Measurements from ENCODE around the gene SRBD1.

The SRBD1 gene

GRCh38 chr2:45354776-45355175 is 256.3 kb downstream of the SRBD1 start:
- no peak overlapping the region for H3K27ac ChIP-seq (ENCODE audit: low read depth, low read length)
- H3K9ac ChIP-seq (ENCODE audit: low read depth in 1 of 2, low read length in 2 of 2): no peak overlapping the region
- no peak overlapping the region for H3K4me3 ChIP-seq (ENCODE audit: low read depth in 1 of 2, low read length in 2 of 2)
- H3K36me3 ChIP-seq (ENCODE audit: control insufficient read depth in 1 of 2, insufficient read depth in 2 of 2, low read length in 2 of 2): no peaks in the 10 kb centered on the region
- H3K27me3 ChIP-seq (ENCODE audit: control insufficient read depth in 1 of 2, insufficient read depth in 2 of 2, low read length in 2 of 2): no peaks in the 10 kb centered on the region
- no peaks in the 10 kb centered on the region for H3K4me1 ChIP-seq (ENCODE audit: control insufficient read depth in 1 of 2, insufficient read depth in 2 of 2, low read length in 2 of 2)
- no peaks in the 10 kb centered on the region for H3K9me3 ChIP-seq (ENCODE audit: control insufficient read depth in 1 of 2, low read length in 2 of 2)

- Histone ChIP-seq H3K4me3 (ENCODE audit: low read depth in 1 of 2, low read length in 2 of 2) (no peak overlapping the region), H3K9ac (ENCODE audit: low read depth in 1 of 2, low read length in 2 of 2) (no peak overlapping the region), H3K27me3 (ENCODE audit: control insufficient read depth in 1 of 2, insufficient read depth in 2 of 2, low read length in 2 of 2) (no peaks in the 10 kb centered on the region), H3K9me3 (ENCODE audit: control insufficient read depth in 1 of 2, low read length in 2 of 2) (no peaks in the 10 kb centered on the region), H3K27ac (ENCODE audit: low read depth, low read length) (no peak overlapping the region), H3K36me3 (ENCODE audit: control insufficient read depth in 1 of 2, insufficient read depth in 2 of 2, low read length in 2 of 2) (no peaks in the 10 kb centered on the region), H3K4me1 (ENCODE audit: control insufficient read depth in 1 of 2, insufficient read depth in 2 of 2, low read length in 2 of 2) (no peaks in the 10 kb centered on the region)
Measured at GRCh38 chr2:45353879-45354278, 257.2 kb downstream of the SRBD1 start.

GRCh38 chr2:45352506-45352905 is 258.6 kb downstream of the SRBD1 start:
- Histone ChIP-seq H3K27ac (ENCODE audit: low read depth, low read length) (no peak overlapping the region), H3K4me3 (ENCODE audit: low read depth in 1 of 2, low read length in 2 of 2) (no peak overlapping the region), H3K36me3 (ENCODE audit: control insufficient read depth in 1 of 2, insufficient read depth in 2 of 2, low read length in 2 of 2) (no peaks in the 10 kb centered on the region), H3K9ac (ENCODE audit: low read depth in 1 of 2, low read length in 2 of 2) (no peak overlapping the region), H3K4me1 (ENCODE audit: control insufficient read depth in 1 of 2, insufficient read depth in 2 of 2, low read length in 2 of 2) (no peaks in the 10 kb centered on the region), H3K27me3 (ENCODE audit: control insufficient read depth in 1 of 2, insufficient read depth in 2 of 2, low read length in 2 of 2) (no peaks in the 10 kb centered on the region), H3K9me3 (ENCODE audit: control insufficient read depth in 1 of 2, low read length in 2 of 2) (no peaks in the 10 kb centered on the region)

- Histone ChIP-seq H3K9me3 (ENCODE audit: control insufficient read depth in 1 of 2, low read length in 2 of 2) (no peaks in the 10 kb centered on the region), H3K4me3 (ENCODE audit: low read depth in 1 of 2, low read length in 2 of 2) (no peak overlapping the region), H3K27me3 (ENCODE audit: control insufficient read depth in 1 of 2, insufficient read depth in 2 of 2, low read length in 2 of 2) (no peaks in the 10 kb centered on the region), H3K9ac (ENCODE audit: low read depth in 1 of 2, low read length in 2 of 2) (no peak overlapping the region), H3K27ac (ENCODE audit: low read depth, low read length) (no peak overlapping the region), H3K4me1 (ENCODE audit: control insufficient read depth in 1 of 2, insufficient read depth in 2 of 2, low read length in 2 of 2) (no peaks in the 10 kb centered on the region), H3K36me3 (ENCODE audit: control insufficient read depth in 1 of 2, insufficient read depth in 2 of 2, low read length in 2 of 2) (no peaks in the 10 kb centered on the region)
Measured at GRCh38 chr2:45345331-45346234, 265.5 kb downstream of the SRBD1 start.

- H3K4me1 ChIP-seq (ENCODE audit: control insufficient read depth in 1 of 2, insufficient read depth in 2 of 2, low read length in 2 of 2): no peaks in the 10 kb centered on the region
- H3K4me3 ChIP-seq (ENCODE audit: low read depth in 1 of 2, low read length in 2 of 2): no peak overlapping the region
- no peaks in the 10 kb centered on the region for H3K27me3 ChIP-seq (ENCODE audit: control insufficient read depth in 1 of 2, insufficient read depth in 2 of 2, low read length in 2 of 2)
- H3K27ac ChIP-seq (ENCODE audit: low read depth, low read length): no peak overlapping the region
- no peak overlapping the region for H3K9ac ChIP-seq (ENCODE audit: low read depth in 1 of 2, low read length in 2 of 2)
- H3K9me3 ChIP-seq (ENCODE audit: control insufficient read depth in 1 of 2, low read length in 2 of 2): no peaks in the 10 kb centered on the region
- H3K36me3 ChIP-seq (ENCODE audit: control insufficient read depth in 1 of 2, insufficient read depth in 2 of 2, low read length in 2 of 2): no peaks in the 10 kb centered on the region
Measured at GRCh38 chr2:45344502-45344901, 266.6 kb downstream of the SRBD1 start.

GRCh38 chr2:45344071-45344470 is 267.0 kb downstream of the SRBD1 start:
- no peaks in the 10 kb centered on the region for H3K36me3 ChIP-seq (ENCODE audit: control insufficient read depth in 1 of 2, insufficient read depth in 2 of 2, low read length in 2 of 2)
- H3K9me3 ChIP-seq (ENCODE audit: control insufficient read depth in 1 of 2, low read length in 2 of 2): no peaks in the 10 kb centered on the region
- no peak overlapping the region for H3K27ac ChIP-seq (ENCODE audit: low read depth, low read length)

GRCh38 chr2:45343251-45344017 is 267.6 kb downstream of the SRBD1 start:
- H3K27me3 ChIP-seq (ENCODE audit: control insufficient read depth in 1 of 2, insufficient read depth in 2 of 2, low read length in 2 of 2): no peaks in the 10 kb centered on the region
- no peaks in the 10 kb centered on the region for H3K9me3 ChIP-seq (ENCODE audit: control insufficient read depth in 1 of 2, low read length in 2 of 2)
- no peaks in the 10 kb centered on the region for H3K36me3 ChIP-seq (ENCODE audit: control insufficient read depth in 1 of 2, insufficient read depth in 2 of 2, low read length in 2 of 2)
- no peak overlapping the region for H3K9ac ChIP-seq (ENCODE audit: low read depth in 1 of 2, low read length in 2 of 2)
- H3K4me1 ChIP-seq (ENCODE audit: control insufficient read depth in 1 of 2, insufficient read depth in 2 of 2, low read length in 2 of 2): no peaks in the 10 kb centered on the region
- H3K4me3 ChIP-seq (ENCODE audit: low read depth in 1 of 2, low read length in 2 of 2): no peak overlapping the region
- H3K27ac ChIP-seq (ENCODE audit: low read depth, low read length): no peak overlapping the region

More at GRCh38 chr2:45344071-45344470, 267.0 kb downstream of the SRBD1 start:
- Histone ChIP-seq H3K4me3 (ENCODE audit: low read depth in 1 of 2, low read length in 2 of 2) (no peak overlapping the region), H3K4me1 (ENCODE audit: control insufficient read depth in 1 of 2, insufficient read depth in 2 of 2, low read length in 2 of 2) (no peaks in the 10 kb centered on the region), H3K27me3 (ENCODE audit: control insufficient read depth in 1 of 2, insufficient read depth in 2 of 2, low read length in 2 of 2) (no peaks in the 10 kb centered on the region), H3K9ac (ENCODE audit: low read depth in 1 of 2, low read length in 2 of 2) (no peak overlapping the region)

GRCh38 chr2:45340318-45340717 is 270.7 kb downstream of the SRBD1 start:
- H3K27me3 ChIP-seq (ENCODE audit: control insufficient read depth in 1 of 2, insufficient read depth in 2 of 2, low read length in 2 of 2): no peaks in the 10 kb centered on the region
- H3K9ac ChIP-seq (ENCODE audit: low read depth in 1 of 2, low read length in 2 of 2): no peak overlapping the region
- no peaks in the 10 kb centered on the region for H3K36me3 ChIP-seq (ENCODE audit: control insufficient read depth in 1 of 2, insufficient read depth in 2 of 2, low read length in 2 of 2)
- H3K9me3 ChIP-seq (ENCODE audit: control insufficient read depth in 1 of 2, low read length in 2 of 2): no peaks in the 10 kb centered on the region
- no peak overlapping the region for H3K27ac ChIP-seq (ENCODE audit: low read depth, low read length)
- no peak overlapping the region for H3K4me3 ChIP-seq (ENCODE audit: low read depth in 1 of 2, low read length in 2 of 2)
- H3K4me1 ChIP-seq (ENCODE audit: control insufficient read depth in 1 of 2, insufficient read depth in 2 of 2, low read length in 2 of 2): no peaks in the 10 kb centered on the region

GRCh38 chr2:45339253-45339652 is 271.8 kb downstream of the SRBD1 start:
- Histone ChIP-seq H3K27ac (ENCODE audit: low read depth, low read length) (no peak overlapping the region), H3K27me3 (ENCODE audit: control insufficient read depth in 1 of 2, insufficient read depth in 2 of 2, low read length in 2 of 2) (no peaks in the 10 kb centered on the region), H3K9ac (ENCODE audit: low read depth in 1 of 2, low read length in 2 of 2) (no peak overlapping the region), H3K9me3 (ENCODE audit: control insufficient read depth in 1 of 2, low read length in 2 of 2) (no peaks in the 10 kb centered on the region), H3K4me1 (ENCODE audit: control insufficient read depth in 1 of 2, insufficient read depth in 2 of 2, low read length in 2 of 2) (no peaks in the 10 kb centered on the region), H3K36me3 (ENCODE audit: control insufficient read depth in 1 of 2, insufficient read depth in 2 of 2, low read length in 2 of 2) (no peaks in the 10 kb centered on the region), H3K4me3 (ENCODE audit: low read depth in 1 of 2, low read length in 2 of 2) (no peak overlapping the region)
